ENCODE results near the gene TP53I11.

DNA sequence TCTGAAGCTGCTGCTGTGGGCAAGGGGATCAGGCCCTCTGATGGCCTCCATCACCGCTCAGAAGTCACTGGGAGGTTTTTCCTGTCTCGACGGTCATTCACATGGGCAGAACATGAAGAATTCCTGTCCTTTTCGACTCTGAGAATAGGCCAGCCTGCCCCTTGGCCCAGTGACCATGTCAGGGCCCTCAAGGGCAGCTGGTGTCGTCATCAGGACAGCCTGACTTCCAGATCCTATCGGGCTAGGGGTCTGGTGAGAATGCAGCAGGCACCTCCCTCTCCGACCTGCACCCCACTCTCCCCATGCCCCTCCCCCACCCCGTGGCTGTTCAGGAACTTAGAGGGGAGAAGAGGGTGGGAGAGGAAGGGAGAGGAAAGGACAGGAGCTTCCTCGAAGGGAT lies 3.6 kb downstream of the TP53I11 start:
- TF ChIP-seq, protein P1, sequence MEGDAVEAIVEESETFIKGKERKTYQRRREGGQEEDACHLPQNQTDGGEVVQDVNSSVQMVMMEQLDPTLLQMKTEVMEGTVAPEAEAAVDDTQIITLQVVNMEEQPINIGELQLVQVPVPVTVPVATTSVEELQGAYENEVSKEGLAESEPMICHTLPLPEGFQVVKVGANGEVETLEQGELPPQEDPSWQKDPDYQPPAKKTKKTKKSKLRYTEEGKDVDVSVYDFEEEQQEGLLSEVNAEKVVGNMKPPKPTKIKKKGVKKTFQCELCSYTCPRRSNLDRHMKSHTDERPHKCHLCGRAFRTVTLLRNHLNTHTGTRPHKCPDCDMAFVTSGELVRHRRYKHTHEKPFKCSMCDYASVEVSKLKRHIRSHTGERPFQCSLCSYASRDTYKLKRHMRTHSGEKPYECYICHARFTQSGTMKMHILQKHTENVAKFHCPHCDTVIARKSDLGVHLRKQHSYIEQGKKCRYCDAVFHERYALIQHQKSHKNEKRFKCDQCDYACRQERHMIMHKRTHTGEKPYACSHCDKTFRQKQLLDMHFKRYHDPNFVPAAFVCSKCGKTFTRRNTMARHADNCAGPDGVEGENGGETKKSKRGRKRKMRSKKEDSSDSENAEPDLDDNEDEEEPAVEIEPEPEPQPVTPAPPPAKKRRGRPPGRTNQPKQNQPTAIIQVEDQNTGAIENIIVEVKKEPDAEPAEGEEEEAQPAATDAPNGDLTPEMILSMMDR (IDR thresholded peaks at IDR 0.05) = no peak
- TF ChIP-seq CREB1 (CRISPR knock-in tag; IDR thresholded peaks at IDR 0.05) = no peak
- TF ChIP-seq, protein P2, sequence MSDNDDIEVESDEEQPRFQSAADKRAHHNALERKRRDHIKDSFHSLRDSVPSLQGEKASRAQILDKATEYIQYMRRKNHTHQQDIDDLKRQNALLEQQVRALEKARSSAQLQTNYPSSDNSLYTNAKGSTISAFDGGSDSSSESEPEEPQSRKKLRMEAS (CRISPR knock-in tag; IDR thresholded peaks at IDR 0.05) = no peak
